Glomerular endothelial cell (primary cell): ENCODE measurements around the gene BOK. TPM values are rescaled to one million over a fixed set of nuclear protein-coding genes. Genes with fewer than 3 reads are reported as not detected.

Experiments used
- DNase-seq: peaks from one replicate; pipeline ENCODE4 v3.0.0-alpha.2; 2011; ENCODE audit warnings: low read depth, low spot score; ENCODE audit errors: extremely low read depth
- total RNA-seq: library from RNA; depleted of rRNA; stranded (reverse); fragments of >200 nt; gene quantifications from 2 replicates; pipeline ENCODE4 v1.2.3, GENCODE V29; 2015

The BOK gene
- total RNA-seq, 1 donor from 2014 or later: 117 TPM

GRCh38 chr2:241595600-241596140, 37.1 kb downstream of the BOK start:
- DNase-seq: no peak

DNA sequence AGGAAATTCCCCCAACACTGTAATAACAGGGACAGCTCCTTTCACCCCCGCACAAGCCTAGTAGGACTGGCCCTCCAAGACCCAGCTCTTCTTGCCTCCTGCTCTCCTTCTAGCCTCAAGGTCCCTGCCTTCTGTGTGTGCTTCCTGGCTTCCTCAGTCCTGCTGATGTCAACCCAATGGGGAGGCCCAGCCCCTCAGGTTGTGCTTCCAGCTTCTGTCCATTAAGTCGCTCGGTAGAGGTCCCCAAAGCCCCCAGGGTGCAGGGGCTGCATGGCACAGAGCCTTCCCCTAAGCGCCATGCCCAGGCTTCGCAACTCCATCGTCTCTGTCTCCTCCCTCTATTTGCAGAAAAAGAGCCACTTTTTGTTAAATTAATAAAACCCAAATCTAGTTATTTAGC, 39.0 kb downstream of the BOK start:
- DNase-seq: no peak

- DNase-seq: no peak
These were observed 39.5 kb downstream of the BOK start for GRCh38 chr2:241598061-241598460.

DNA sequence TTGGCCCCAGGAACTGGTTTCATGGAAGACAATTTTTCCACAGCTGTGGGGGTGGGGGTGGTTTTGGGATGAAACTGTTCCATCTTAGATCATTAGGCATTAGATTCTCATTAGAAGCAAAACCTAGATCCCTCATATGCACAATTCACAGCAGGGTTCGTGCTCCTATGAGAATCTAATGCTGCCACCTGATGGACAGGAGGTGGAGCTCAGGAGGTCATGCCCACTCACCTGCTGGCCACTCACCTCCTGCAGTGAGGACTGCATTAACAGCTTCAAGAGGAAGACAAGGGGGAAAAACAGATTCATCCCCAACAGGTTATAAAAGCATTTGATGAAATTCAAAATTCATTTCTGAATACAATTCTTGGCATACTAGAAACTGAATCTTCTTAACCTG, 39.9 kb downstream of the BOK start:
- DNase-seq: no peak

GRCh38 chr2:241599615-241600014, 41.1 kb downstream of the BOK start:
- DNase-seq: no peak

DNA sequence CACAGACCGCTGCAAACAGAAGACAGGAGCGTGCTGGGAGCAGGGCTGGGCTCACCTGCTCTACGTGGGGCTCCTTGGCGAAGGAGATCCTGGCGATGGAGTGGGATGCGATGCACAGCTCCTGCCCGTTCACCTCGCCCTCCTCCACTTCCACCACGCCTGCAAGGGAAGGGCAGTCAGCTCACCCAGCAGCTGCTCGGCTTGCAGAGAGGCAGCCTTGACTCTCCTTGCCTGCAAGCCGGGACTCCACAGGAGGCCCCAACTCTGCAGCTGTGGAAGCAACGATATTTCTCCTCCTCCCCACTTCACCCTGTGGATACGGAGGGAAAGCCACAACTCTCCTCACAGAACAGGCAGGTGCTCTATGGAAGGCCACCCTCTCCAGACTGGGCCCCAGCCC, 43.3 kb downstream of the BOK start:
- DNase-seq: no peak

DNA sequence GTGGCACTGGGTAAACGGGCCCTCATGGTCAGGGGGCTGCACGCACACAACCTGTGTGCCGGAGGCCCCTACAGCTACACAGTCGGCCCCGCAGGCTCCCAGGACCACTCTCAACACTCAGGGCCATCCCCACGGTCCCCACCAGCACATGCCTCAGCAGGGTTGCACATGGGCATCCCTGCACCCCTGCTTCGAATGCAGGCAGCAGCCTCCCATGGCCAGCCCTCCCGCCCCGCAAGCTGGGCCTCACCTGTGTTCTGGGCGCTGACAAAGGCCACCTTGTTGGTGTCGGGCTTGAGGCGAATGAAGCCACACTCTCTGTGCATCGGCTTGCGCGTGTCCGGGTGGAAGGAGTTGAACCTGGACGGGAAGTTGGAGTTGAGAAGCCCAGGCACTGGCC, 44.2 kb downstream of the BOK start:
- no peak for DNase-seq

DNA sequence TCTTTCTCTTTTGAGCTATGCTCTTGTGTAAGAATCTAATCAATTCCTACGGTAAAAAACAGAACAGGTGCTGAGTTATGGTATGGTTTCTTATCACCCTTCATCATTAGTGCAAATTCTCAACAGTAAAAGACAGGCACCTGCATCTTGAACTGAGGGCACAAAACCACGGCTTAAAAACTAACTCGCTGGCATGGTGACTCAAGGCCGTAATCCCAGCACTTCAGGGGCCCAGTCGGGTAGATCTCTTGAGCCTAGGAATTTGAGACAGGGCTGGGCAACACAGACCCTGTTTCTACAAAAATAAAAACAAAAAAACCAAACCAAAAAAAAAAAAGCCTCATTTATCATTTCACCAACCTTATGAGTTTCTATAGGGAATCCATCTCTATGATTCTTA, 45.1 kb downstream of the BOK start:
- DNase-seq: no peak

DNA sequence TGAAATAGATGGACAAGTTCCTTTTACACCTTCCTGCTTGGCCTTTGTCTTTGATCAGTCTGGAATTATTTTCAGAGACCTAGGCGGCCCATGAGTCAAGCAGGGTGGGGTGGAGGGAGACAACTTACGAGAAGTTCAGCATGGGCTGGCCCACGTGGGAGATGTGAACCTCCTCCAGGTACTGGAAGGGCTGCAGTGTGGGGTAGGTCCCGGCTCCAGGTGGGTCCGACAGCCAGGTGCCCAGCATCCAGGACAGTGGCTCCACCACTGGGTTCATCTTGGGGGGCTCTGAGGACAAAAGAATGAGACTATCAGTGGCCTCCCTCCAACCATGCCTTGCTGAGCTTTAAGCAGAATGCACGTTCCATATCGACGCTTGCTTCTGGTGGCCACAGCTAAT, 47.6 kb downstream of the BOK start:
- DNase-seq: no peak

DNA sequence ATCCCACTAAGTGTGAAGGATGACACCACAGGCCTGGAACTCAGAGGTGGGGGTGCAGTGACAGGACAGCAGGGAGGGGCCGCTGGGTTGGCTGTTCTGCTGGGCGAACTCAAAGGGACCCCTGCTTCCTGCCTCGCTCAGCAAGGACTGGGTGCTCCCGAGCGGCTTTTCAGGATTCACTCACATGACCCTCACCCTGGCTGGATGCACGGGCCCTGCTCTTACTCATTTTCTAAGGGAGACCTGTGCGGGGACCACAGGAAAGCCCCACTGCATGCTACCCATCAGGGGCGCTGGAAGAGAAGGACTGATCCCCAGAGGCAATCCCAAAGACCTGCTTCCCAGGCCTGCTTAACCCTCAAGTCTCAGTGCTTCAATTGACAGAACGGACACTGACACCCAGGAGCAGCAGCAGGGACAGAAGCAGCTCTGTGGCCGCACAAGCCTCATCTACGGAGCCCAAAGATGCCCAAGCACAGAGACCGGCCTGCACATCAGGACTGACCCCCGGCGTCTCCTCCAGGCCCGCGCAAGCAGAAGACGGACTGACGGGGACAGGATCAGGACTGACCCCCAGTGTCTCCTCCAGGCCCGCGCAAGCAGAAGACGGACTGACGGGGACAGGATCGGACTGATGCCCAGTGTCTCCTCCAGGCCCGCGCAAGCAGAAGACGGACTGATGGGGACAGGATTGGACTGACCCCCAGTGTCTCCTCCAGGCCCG, 48.8 kb downstream of the BOK start:
- no peak for DNase-seq

DNA sequence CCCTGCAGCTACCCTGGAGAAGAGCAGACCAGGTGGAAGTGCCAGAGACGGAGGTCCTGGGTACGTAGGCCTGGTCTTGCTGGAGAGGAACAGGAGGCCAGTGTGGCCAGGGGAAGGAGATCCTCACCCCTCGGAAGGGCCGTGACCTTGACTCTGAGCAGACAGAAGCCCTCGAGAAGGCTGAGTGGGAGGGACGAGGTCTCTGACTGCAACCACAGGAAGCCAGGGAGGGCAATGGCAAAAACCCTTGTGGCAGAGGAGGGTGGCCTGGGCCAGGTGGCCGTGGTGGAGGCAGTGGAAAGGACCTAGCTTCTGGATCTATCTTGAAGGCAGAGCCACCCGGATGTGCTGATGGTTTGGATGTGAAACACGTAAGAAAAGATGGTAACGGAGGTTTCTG, 50.3 kb downstream of the BOK start:
- DNase-seq: no peak

DNA sequence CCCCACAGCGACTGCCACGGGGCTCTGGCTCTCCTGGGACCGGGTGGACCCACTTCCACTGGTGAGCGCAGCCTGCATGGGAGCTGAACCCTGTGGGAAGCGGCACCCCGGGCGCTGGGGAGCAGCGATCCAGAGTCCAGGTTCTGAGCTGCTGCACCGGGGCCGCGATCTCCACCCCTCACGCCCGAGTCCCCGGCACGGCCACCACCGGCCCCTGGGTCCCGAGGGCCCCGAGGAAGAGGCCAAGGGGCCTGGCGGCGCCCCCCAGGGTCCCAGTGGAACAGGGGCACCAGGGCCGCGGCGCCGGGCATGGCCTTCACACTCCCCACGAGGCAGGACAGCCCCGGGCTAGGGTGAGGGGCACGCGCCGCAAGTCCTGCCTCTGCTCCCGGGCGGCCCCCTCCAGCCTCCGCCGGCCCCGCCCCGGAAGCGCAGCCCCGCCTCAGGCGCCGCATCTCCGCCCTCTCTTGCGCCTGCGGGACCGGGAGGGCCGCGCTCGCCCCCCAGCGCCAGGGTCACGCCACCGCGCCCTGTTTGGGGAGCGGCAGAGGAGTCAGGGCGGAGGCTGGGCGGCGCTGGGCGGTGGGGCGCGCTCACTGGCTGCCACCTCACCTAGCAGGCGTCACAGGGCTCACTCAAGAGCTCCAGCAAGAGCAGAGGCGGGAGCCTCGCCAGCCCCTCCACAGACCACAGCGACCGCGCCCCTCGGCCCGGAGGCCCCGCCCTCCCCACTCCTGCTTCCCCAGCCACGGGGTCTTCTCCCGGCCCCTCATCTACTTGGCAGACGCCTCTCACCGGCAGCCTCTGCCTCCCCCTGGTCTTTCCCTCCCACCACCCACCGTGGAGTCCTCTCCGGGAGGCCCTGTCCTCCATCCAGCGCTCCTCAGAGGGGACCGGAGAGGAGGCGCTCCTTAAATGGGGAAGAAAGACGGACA, 51.6 kb downstream of the BOK start:
- DNase-seq: no peak

DNA sequence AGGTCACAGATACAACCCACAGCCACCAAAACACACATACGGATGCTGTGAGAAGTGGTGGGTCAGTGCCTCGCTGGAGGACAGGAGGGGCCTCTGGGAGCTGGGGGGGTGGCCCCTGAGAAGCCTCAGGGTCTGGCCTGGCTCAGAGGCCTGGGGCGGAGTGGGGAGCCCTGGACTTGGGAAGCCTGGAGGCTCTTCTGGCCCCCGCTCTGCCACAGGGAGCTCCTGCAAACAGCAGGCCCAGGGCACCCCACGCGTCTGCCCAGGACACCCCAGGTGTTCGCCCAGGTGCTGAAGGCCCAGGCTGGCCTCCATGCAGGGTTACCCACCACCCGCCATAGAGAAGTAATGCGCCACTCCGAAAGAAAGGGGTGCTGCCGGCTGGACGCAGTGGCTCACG, 52.5 kb downstream of the BOK start:
- DNase-seq: no peak

DNA sequence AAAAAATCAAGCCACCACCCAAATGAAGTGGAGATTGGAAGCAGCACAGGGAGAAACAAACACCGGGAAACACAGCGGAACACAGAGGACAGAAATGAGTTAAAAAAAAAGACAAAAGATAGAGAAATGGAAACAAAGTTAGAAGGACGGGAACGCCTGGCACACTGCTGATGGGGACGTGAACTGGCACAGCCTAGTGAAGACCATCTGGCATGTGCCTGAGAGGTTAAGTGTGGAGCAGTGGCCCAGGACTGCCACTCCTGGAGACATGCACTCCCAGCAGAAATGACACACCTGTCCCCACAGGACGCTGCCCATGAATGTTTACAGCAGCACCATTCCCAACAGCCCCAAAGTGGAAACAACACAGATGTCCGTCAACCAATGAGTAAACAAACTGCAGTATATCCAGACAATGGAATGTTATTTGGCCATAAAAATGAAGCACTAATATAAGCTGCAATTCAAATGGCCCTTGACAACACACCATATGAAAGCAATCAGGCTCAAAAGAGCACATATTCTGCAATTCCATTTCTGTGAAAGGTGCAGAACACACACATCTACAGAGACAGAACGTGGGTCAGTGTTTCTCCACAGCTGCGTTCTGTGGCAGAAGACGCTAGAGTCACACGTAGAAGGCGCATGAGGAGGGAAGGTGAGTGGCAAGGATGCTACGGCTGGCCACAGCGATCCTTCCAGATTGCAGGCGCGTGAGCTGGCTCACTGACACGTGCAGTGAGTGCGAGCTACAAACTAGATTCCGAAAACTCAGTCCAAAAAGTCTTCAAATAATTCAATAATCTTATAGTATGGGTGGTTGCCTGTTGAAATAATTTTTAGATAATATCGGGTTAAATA, 53.8 kb downstream of the BOK start:
- no peak for DNase-seq

GRCh38 chr2:241613017-241613780, 54.7 kb downstream of the BOK start:
- no peak for DNase-seq

- no peak for DNase-seq
These were observed 56.5 kb downstream of the BOK start for GRCh38 chr2:241615041-241615440.

DNA sequence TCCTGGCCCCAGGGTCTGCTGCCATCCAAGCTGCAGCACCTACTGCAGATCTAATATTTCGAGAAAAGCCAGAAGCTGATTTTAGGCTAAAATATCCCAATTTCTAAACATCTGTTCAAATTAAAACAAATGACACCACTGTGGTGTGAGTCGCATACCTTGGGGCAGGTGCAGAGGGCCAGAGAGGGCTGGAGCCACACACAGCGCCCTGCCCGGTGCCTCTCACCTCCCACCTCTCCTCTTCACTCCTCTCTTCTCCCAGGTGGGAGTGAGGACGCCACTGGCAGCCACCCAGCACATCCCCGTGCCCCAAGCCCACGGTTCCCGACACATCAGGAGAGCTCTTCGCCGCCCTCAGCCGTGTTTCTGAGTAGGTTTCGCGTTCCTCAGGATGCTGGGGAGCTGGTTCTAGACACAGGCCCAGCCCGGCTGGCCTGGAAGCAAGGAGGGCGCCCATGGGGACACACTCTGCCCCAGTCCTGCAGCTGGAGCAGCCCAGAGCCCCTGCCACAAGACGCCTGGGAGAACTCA, 57.0 kb downstream of the BOK start:
- no peak for DNase-seq

DNA sequence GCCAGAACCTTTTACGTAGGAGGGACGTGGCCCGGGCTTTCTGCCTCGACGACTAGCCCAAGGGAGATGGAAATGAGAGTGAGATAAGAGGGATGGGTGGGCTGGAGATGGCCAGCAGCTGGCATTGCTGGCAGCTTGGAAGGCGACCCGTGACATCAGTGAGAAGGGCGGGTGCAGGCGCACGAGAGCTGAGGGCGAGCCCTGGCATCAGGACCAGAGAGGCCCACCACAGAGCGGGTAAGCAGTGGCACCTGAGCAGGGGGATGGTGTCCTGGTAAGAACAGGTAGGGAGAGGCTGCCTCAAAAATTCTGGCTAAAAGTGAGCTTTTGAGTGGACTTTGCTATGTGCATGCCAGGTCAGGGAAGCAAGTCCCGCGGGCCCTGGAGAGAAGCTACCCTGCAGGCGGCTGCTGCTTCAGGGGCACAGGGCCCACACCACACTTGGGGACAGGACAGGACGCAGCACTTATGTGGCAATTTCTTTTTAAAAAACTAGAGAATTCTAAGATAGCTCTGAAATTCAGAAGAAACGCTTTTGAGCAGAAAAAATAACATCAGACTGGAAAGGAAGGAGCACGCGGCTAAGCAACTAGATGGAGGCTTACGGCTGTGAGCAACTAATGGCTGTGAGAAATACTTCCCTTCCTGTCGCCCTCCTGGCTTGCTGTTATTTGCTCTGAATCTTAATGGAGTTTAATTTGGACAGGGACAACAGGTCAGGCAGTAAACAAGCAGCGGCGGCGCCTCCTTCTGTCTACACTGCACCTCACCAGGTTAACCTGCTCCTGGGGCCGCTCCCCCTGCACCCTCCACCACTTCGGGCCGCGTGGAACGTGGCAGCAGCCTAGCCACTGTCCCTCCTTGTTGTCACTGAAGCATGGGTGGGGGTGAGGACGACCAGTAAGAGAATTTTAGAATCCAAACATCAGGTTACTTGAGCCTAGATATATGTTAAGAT, 57.9 kb downstream of the BOK start:
- no peak for DNase-seq
